ENCODE data around the gene SPN. TPM values are rescaled to one million over a fixed set of nuclear protein-coding genes. Genes with fewer than 3 reads are reported as not detected.
A peak's percentile ranks its signal among the peaks of the same experiment; 100 is the strongest.
"Not testable (repeated sequence)": the region's sequence is repeated elsewhere in the genome, so short reads cannot be mapped to it uniquely, and the experiment has no call there.

Gene SPN
- total and polyA plus RNA-seq, 2 donors (not counting 3 experiments of a cell fraction or from before 2014, with no cell fraction given): not detected

- H3K9ac ChIP-seq (replicated peaks; ENCODE audit: extremely low read depth, insufficient read depth, low read length); DNase-seq (ENCODE audit: low read depth, low spot score); BruUV-seq (replicated peaks); POLR2A ChIA-PET; H3K9me3 ChIP-seq (replicated peaks; ENCODE audit: control insufficient read depth, insufficient read depth, low read length); H4K20me1 ChIP-seq (replicated peaks; ENCODE audit: control insufficient read depth, extremely low read depth, insufficient read depth, low read length); H2AFZ ChIP-seq (ENCODE audit: low read depth, low read length); H3K36me3 ChIP-seq (ENCODE audit: control insufficient read depth in 2 of 2, extremely low read depth in 1 of 2, insufficient read depth in 2 of 2, low read length in 2 of 2); CTCF ChIA-PET; H3K9me1 ChIP-seq (replicated peaks; ENCODE audit: control insufficient read depth, extremely low read depth, insufficient read depth, low read length); intact Hi-C loops (cut with micrococcal nuclease); dilution Hi-C loops (cut with MboI; ENCODE audit: extremely low pct_ligation_motif_present, low sequenced_read_pairs); H3K4me1 ChIP-seq (ENCODE audit: control insufficient read depth, extremely low read depth, insufficient read depth, low read length); H3K4me3 ChIP-seq (replicated peaks in 1 of 3; ENCODE audit: insufficient read depth in 1 of 3, low read depth in 1 of 3, low read length in 3 of 3); H3K27me3 ChIP-seq (ENCODE audit: control insufficient read depth in 2 of 2, insufficient read depth in 2 of 2, low read length in 2 of 2); H3K79me2 ChIP-seq (ENCODE audit: control insufficient read depth, insufficient read depth, low read length); H3K4me2 ChIP-seq (ENCODE audit: insufficient read depth, low read length); H3K27ac ChIP-seq (ENCODE audit: insufficient read depth, low read depth, low read length): not testable (repeated sequence)
- FAIRE-seq: peak; percentile 43
- TF ChIP-seq, protein P1, sequence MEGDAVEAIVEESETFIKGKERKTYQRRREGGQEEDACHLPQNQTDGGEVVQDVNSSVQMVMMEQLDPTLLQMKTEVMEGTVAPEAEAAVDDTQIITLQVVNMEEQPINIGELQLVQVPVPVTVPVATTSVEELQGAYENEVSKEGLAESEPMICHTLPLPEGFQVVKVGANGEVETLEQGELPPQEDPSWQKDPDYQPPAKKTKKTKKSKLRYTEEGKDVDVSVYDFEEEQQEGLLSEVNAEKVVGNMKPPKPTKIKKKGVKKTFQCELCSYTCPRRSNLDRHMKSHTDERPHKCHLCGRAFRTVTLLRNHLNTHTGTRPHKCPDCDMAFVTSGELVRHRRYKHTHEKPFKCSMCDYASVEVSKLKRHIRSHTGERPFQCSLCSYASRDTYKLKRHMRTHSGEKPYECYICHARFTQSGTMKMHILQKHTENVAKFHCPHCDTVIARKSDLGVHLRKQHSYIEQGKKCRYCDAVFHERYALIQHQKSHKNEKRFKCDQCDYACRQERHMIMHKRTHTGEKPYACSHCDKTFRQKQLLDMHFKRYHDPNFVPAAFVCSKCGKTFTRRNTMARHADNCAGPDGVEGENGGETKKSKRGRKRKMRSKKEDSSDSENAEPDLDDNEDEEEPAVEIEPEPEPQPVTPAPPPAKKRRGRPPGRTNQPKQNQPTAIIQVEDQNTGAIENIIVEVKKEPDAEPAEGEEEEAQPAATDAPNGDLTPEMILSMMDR (IDR thresholded peaks at IDR 0.05; ENCODE audit: extremely low read depth in 1 of 2, insufficient read depth in 1 of 2, low read depth in 1 of 2, low read length in 2 of 2): peak; percentile 4 to 6
Observed at GRCh38 chr16:29620591-29620990, 42.5 kb upstream of the SPN start.

GRCh38 chr16:29622738-29623137 is 40.3 kb upstream of the SPN start:
- H3K4me2 ChIP-seq (ENCODE audit: insufficient read depth, low read length); POLR2A ChIA-PET; H3K27ac ChIP-seq (ENCODE audit: insufficient read depth, low read depth, low read length); H3K4me3 ChIP-seq (replicated peaks in 1 of 3; ENCODE audit: insufficient read depth in 1 of 3, low read depth in 1 of 3, low read length in 3 of 3); FAIRE-seq; BruUV-seq (replicated peaks); H3K36me3 ChIP-seq (ENCODE audit: control insufficient read depth in 2 of 2, extremely low read depth in 1 of 2, insufficient read depth in 2 of 2, low read length in 2 of 2); H3K9ac ChIP-seq (replicated peaks; ENCODE audit: extremely low read depth, insufficient read depth, low read length); H2AFZ ChIP-seq (ENCODE audit: low read depth, low read length); H3K9me1 ChIP-seq (replicated peaks; ENCODE audit: control insufficient read depth, extremely low read depth, insufficient read depth, low read length); H3K27me3 ChIP-seq (ENCODE audit: control insufficient read depth in 2 of 2, insufficient read depth in 2 of 2, low read length in 2 of 2); H3K79me2 ChIP-seq (ENCODE audit: control insufficient read depth, insufficient read depth, low read length); intact Hi-C loops (cut with micrococcal nuclease); H4K20me1 ChIP-seq (replicated peaks; ENCODE audit: control insufficient read depth, extremely low read depth, insufficient read depth, low read length); CTCF ChIA-PET; H3K4me1 ChIP-seq (ENCODE audit: control insufficient read depth, extremely low read depth, insufficient read depth, low read length); H3K9me3 ChIP-seq (replicated peaks; ENCODE audit: control insufficient read depth, insufficient read depth, low read length); dilution Hi-C loops (cut with MboI; ENCODE audit: extremely low pct_ligation_motif_present, low sequenced_read_pairs); DNase-seq (ENCODE audit: low read depth, low spot score): not testable (repeated sequence)

GRCh38 chr16:29623253-29623652 is 39.8 kb upstream of the SPN start:
- H4K20me1 ChIP-seq (replicated peaks; ENCODE audit: control insufficient read depth, extremely low read depth, insufficient read depth, low read length); H3K27me3 ChIP-seq (ENCODE audit: control insufficient read depth in 2 of 2, insufficient read depth in 2 of 2, low read length in 2 of 2); H3K9me1 ChIP-seq (replicated peaks; ENCODE audit: control insufficient read depth, extremely low read depth, insufficient read depth, low read length); FAIRE-seq; H3K9ac ChIP-seq (replicated peaks; ENCODE audit: extremely low read depth, insufficient read depth, low read length); BruUV-seq (replicated peaks); H3K27ac ChIP-seq (ENCODE audit: insufficient read depth, low read depth, low read length); intact Hi-C loops (cut with micrococcal nuclease); CTCF ChIA-PET; H3K4me2 ChIP-seq (ENCODE audit: insufficient read depth, low read length); H2AFZ ChIP-seq (ENCODE audit: low read depth, low read length); POLR2A ChIA-PET; H3K4me3 ChIP-seq (replicated peaks in 1 of 3; ENCODE audit: insufficient read depth in 1 of 3, low read depth in 1 of 3, low read length in 3 of 3); H3K36me3 ChIP-seq (ENCODE audit: control insufficient read depth in 2 of 2, extremely low read depth in 1 of 2, insufficient read depth in 2 of 2, low read length in 2 of 2); DNase-seq (ENCODE audit: low read depth, low spot score); H3K79me2 ChIP-seq (ENCODE audit: control insufficient read depth, insufficient read depth, low read length); H3K4me1 ChIP-seq (ENCODE audit: control insufficient read depth, extremely low read depth, insufficient read depth, low read length); H3K9me3 ChIP-seq (replicated peaks; ENCODE audit: control insufficient read depth, insufficient read depth, low read length); dilution Hi-C loops (cut with MboI; ENCODE audit: extremely low pct_ligation_motif_present, low sequenced_read_pairs): not testable (repeated sequence)

GRCh38 chr16:29625114-29625513 is 37.9 kb upstream of the SPN start:
- H3K9me1 ChIP-seq (replicated peaks; ENCODE audit: control insufficient read depth, extremely low read depth, insufficient read depth, low read length); H3K4me2 ChIP-seq (ENCODE audit: insufficient read depth, low read length); H3K36me3 ChIP-seq (ENCODE audit: control insufficient read depth in 2 of 2, extremely low read depth in 1 of 2, insufficient read depth in 2 of 2, low read length in 2 of 2); BruUV-seq (replicated peaks); H4K20me1 ChIP-seq (replicated peaks; ENCODE audit: control insufficient read depth, extremely low read depth, insufficient read depth, low read length); H3K9ac ChIP-seq (replicated peaks; ENCODE audit: extremely low read depth, insufficient read depth, low read length); H3K27ac ChIP-seq (ENCODE audit: insufficient read depth, low read depth, low read length); H3K9me3 ChIP-seq (replicated peaks; ENCODE audit: control insufficient read depth, insufficient read depth, low read length); FAIRE-seq; H3K4me3 ChIP-seq (replicated peaks in 1 of 3; ENCODE audit: insufficient read depth in 1 of 3, low read depth in 1 of 3, low read length in 3 of 3); H3K79me2 ChIP-seq (ENCODE audit: control insufficient read depth, insufficient read depth, low read length); CTCF ChIA-PET; POLR2A ChIA-PET; DNase-seq (ENCODE audit: low read depth, low spot score); dilution Hi-C loops (cut with MboI; ENCODE audit: extremely low pct_ligation_motif_present, low sequenced_read_pairs); H3K4me1 ChIP-seq (ENCODE audit: control insufficient read depth, extremely low read depth, insufficient read depth, low read length); intact Hi-C loops (cut with micrococcal nuclease); H3K27me3 ChIP-seq (ENCODE audit: control insufficient read depth in 2 of 2, insufficient read depth in 2 of 2, low read length in 2 of 2); H2AFZ ChIP-seq (ENCODE audit: low read depth, low read length): not testable (repeated sequence)
